Measurements from ENCODE around the gene IKZF3. TPM values are rescaled to one million over a fixed set of nuclear protein-coding genes. Genes with fewer than 3 reads are reported as not detected.

The IKZF3 gene
- total RNA-seq, 1 experiment from 2014 or later, result not detected

DNA sequence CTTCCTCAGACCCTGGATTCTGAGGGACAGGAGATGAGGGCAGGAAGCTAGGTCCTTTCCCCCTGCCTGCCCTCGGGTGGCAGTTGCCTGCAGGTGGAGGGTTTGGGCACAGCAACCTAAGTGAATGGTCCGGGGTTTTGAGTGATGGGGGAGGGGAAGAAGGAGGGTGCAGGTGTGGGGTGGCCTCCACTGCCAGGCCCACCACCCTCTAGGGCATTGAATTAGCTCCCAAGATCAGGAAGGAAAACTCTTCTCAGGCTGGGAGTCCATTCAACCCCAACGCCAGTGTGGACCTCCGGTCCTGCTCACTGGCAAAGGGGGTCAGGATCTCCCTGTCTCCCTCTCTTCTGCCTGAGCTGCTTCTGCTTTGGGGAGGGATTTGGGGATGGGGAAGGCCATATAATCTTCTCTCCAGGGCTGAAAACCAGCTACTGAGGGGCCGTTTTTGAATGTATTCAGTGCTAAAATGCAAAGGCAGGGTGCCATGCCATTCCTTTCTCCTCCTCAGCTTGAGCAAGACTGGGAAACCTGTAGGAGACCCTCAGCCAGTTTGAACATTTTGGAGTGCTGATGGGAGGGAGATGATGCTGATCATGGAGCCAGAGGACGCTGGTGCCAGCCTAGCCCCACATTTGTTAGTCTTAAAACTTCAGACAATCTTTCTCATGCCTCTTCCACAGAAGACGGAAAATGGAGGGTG, 107.6 kb downstream of the IKZF3 start:
- peaks cover 6% of the 10 kb centered on the region; the same call in 1 of the 2 replicates for H3K4me1 ChIP-seq (ENCODE audit: insufficient read depth, low read length)
- no peaks in the 10 kb centered on the region for H3K36me3 ChIP-seq (ENCODE audit: low read depth, low read length)
- DNase-seq (no peak), ATAC-seq (no peak)
- intact Hi-C loops (cut with micrococcal nuclease), result no loop called here
- H3K4me3 ChIP-seq (ENCODE audit: low read length), result no peak overlapping the region
- H4K20me1 ChIP-seq (ENCODE audit: low read length), result no peaks in the 10 kb centered on the region
- no peaks in the 10 kb centered on the region for H3F3A ChIP-seq (ENCODE audit: low read length, unreplicated experiment)
- H3K79me2 ChIP-seq (ENCODE audit: low read length), result no peaks in the 10 kb centered on the region
- H3K9ac ChIP-seq (ENCODE audit: low read length), result no peak overlapping the region
- TF ChIP-seq EZH2phosphoT487 (IDR thresholded peaks at IDR 0.05; ENCODE audit: borderline replicate concordance, low read length) (no peak), EZH2 (IDR thresholded peaks at IDR 0.05; ENCODE audit: low read length, unreplicated experiment) (no peak)
- no peak overlapping the region for H3K27ac ChIP-seq (ENCODE audit: low read length)
- H3K9me3 ChIP-seq (ENCODE audit: low read length), result no peaks in the 10 kb centered on the region
- no peaks in the 10 kb centered on the region for H3K9me2 ChIP-seq (replicated peaks; ENCODE audit: low read length)
- H3K27me3 ChIP-seq (ENCODE audit: low read length), result no peaks in the 10 kb centered on the region
- no TSS peak for BruUV-seq (replicated peaks)
- no peak overlapping the region for H3K4me2 ChIP-seq (ENCODE audit: low read length)
- CTCF ChIA-PET, result no interaction called here
- POLR2A ChIA-PET (ENCODE audit: unreplicated experiment), result no interaction called here
- H2AFZ ChIP-seq (ENCODE audit: low read length), result no peak overlapping the region

DNA sequence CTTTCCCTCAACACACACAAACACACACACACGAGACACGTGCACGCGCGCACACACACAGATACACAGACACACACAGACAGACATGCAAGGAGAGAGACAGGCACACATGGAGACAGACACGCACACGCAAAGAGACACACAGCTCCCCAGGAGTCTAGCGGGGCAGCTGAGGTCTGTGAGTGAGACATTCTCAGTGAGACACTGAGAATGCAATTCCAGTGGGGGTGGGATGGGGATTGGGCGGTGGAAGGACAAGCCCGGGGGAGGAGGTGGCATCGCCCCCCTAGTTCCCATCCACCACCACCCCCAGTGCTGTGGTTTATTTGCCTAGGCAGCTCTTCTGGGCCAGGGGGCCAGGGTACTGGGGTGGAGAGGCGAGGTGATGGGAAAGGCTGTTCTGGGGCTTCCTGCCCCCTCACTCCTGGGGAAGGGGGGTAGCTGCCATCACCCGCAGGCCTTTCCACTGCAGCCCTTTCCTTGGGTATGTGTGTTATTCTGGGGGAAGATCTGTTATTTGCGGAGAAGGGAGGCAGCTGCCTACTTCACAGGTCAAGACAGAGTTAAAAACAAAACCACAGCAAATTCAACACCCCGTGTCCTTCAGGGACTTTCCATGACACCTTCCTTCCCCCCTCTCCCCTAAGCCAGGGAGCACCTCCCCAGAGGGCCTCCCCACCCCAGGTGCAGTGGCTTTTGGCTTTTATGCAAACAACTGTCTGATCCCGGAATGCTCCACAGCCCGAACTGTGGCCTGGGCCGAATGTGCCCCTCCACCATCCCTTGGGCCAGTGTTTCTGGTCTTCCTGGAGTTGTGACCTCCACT, 108.3 kb downstream of the IKZF3 start:
- no peaks in the 10 kb centered on the region for H3K9me3 ChIP-seq (ENCODE audit: low read length)
- H3K27ac ChIP-seq (ENCODE audit: low read length), result no peak overlapping the region
- H3K4me1 ChIP-seq (ENCODE audit: insufficient read depth, low read length), result peaks cover 6% of the 10 kb centered on the region; the same call in 1 of the 2 replicates
- no TSS peak for BruUV-seq (replicated peaks)
- POLR2A ChIA-PET (ENCODE audit: unreplicated experiment), result no interaction called here
- no peaks in the 10 kb centered on the region for H3F3A ChIP-seq (ENCODE audit: low read length, unreplicated experiment)
- no peak overlapping the region for H3K9ac ChIP-seq (ENCODE audit: low read length)
- ATAC-seq (no peak), DNase-seq (no peak)
- H3K4me2 ChIP-seq (ENCODE audit: low read length), result no peak overlapping the region
- no peak overlapping the region for H2AFZ ChIP-seq (ENCODE audit: low read length)
- no peaks in the 10 kb centered on the region for H4K20me1 ChIP-seq (ENCODE audit: low read length)
- no peaks in the 10 kb centered on the region for H3K36me3 ChIP-seq (ENCODE audit: low read depth, low read length)
- intact Hi-C loops (cut with micrococcal nuclease), result loop anchor here (2.0 kb wide), 1 partner anchor 25 kb away; the partner anchor contains the start of gene MIEN1
- no peak overlapping the region for H3K4me3 ChIP-seq (ENCODE audit: low read length)
- H3K9me2 ChIP-seq (replicated peaks; ENCODE audit: low read length), result no peaks in the 10 kb centered on the region
- no peaks in the 10 kb centered on the region for H3K79me2 ChIP-seq (ENCODE audit: low read length)
- TF ChIP-seq EZH2 (IDR thresholded peaks at IDR 0.05; ENCODE audit: low read length, unreplicated experiment), result no peak
- TF ChIP-seq, protein P1, sequence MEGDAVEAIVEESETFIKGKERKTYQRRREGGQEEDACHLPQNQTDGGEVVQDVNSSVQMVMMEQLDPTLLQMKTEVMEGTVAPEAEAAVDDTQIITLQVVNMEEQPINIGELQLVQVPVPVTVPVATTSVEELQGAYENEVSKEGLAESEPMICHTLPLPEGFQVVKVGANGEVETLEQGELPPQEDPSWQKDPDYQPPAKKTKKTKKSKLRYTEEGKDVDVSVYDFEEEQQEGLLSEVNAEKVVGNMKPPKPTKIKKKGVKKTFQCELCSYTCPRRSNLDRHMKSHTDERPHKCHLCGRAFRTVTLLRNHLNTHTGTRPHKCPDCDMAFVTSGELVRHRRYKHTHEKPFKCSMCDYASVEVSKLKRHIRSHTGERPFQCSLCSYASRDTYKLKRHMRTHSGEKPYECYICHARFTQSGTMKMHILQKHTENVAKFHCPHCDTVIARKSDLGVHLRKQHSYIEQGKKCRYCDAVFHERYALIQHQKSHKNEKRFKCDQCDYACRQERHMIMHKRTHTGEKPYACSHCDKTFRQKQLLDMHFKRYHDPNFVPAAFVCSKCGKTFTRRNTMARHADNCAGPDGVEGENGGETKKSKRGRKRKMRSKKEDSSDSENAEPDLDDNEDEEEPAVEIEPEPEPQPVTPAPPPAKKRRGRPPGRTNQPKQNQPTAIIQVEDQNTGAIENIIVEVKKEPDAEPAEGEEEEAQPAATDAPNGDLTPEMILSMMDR (conservative IDR thresholded peaks at IDR 0.05; ENCODE audit: low read depth, low read length), result no peak
- TF ChIP-seq EZH2phosphoT487 (IDR thresholded peaks at IDR 0.05; ENCODE audit: borderline replicate concordance, low read length), result no peak
- no peaks in the 10 kb centered on the region for H3K27me3 ChIP-seq (ENCODE audit: low read length)
- CTCF ChIA-PET, result interaction anchor here (0.8 kb wide), 1 partner anchor 37 kb away, joined by 7 read pairs; no protein-coding TSS in a partner anchor

DNA sequence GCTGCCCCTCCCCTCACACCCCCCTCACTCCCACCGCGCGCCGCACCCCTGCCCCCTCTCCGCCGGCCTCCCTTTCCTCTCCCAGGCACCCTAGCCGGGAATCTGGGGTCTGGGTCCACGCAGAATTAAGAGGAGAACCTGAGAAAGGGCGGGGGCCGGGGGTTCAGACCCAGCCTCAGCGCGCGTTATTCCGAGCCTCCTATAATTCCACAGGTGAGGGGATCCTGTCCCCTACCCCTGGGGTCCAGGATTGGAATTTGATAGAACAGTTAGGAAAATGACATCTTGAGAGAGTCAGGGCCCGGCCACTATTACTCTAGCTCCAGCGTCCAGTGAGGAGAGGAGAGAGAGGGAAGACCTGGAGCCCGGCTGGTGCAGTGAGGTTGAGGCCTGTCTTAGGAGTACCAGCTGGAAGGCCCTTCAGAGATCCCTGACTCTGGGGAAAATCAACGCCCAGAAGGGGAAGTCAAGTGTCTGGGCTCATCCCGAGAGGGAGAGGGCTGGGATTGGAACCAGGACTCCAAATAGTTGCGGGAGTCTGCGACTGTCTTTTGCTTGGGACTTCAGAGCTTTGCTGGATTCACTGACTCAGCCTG, 109.1 kb downstream of the IKZF3 start:
- BruUV-seq (replicated peaks), result TSS peak; percentile 75
- H3K4me2 ChIP-seq (ENCODE audit: low read length), result peak overlapping the region; percentile 92
- no peak for ATAC-seq

More for the DNA sequence above, 109.1 kb downstream of the IKZF3 start:
- H4K20me1 ChIP-seq (ENCODE audit: low read length), result no peaks in the 10 kb centered on the region
- ChIA-PET CTCF (interaction anchor here (0.8 kb wide), 1 partner anchor 36 kb away, joined by 7 read pairs; no protein-coding TSS in a partner anchor), POLR2A (ENCODE audit: unreplicated experiment) (no interaction called here)
- H2AFZ ChIP-seq (ENCODE audit: low read length), result peak overlapping the region; percentile 86
- H3K9me3 ChIP-seq (ENCODE audit: low read length), result no peaks in the 10 kb centered on the region
- peak overlapping the region; percentile 26; the same call in 1 of the 2 replicates for H3K27ac ChIP-seq (ENCODE audit: low read length)
- no peak for DNase-seq
- H3K27me3 ChIP-seq (ENCODE audit: low read length), result no peaks in the 10 kb centered on the region
- H3K79me2 ChIP-seq (ENCODE audit: low read length), result no peaks in the 10 kb centered on the region
- H3K9me2 ChIP-seq (replicated peaks; ENCODE audit: low read length), result no peaks in the 10 kb centered on the region
- peak overlapping the region; percentile 81 for H3K9ac ChIP-seq (ENCODE audit: low read length)
- H3K36me3 ChIP-seq (ENCODE audit: low read depth, low read length), result no peaks in the 10 kb centered on the region
- H3F3A ChIP-seq (ENCODE audit: low read length, unreplicated experiment), result no peaks in the 10 kb centered on the region
- TF ChIP-seq EZH2 (IDR thresholded peaks at IDR 0.05; ENCODE audit: low read length, unreplicated experiment) (no peak), EZH2phosphoT487 (IDR thresholded peaks at IDR 0.05; ENCODE audit: borderline replicate concordance, low read length) (no peak)
- TF ChIP-seq, protein P1 (conservative IDR thresholded peaks at IDR 0.05; ENCODE audit: low read depth, low read length), result no peak
- peak overlapping the region; percentile 75 for H3K4me3 ChIP-seq (ENCODE audit: low read length)
- peaks cover 6% of the 10 kb centered on the region; the same call in 1 of the 2 replicates for H3K4me1 ChIP-seq (ENCODE audit: insufficient read depth, low read length)
- intact Hi-C loops (cut with micrococcal nuclease), result loop anchor here (2.0 to 5.0 kb wide), 2 partner anchors 24 to 133 kb away; partner anchors contain the start of gene MIEN1
